ENCODE results near the gene REPS2. TPM values are rescaled to one million over a fixed set of nuclear protein-coding genes. Genes with fewer than 3 reads are reported as not detected.

Gene REPS2
- total RNA-seq, 1 donor from 2014 or later, result 1.5 TPM

DNA sequence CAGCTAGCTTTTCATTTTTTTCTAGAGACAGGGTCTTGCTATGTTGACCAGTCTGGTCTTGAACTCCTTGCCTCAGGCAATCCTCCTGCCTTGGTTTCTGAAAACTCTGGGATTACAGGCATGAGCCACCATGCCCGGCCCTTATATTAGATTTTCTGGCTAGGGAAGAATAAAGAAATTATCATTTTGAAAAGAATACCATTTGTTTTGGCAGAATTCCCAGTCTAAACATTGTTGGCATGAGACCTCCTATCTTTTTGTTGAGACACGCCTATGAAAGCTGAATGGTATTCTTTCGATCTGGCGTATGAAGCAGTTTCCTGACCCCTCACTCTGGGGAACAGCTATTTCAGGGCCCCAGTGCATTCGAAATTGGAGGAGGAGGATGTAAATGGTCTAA lies 107.0 kb downstream of the REPS2 start:
- Mint-ChIP-seq H3K27me3 (ENCODE audit: unreplicated experiment) (peaks cover 13% of the 10 kb centered on the region), H3K27ac (ENCODE audit: unreplicated experiment) (no peak overlapping the region), H3K36me3 (ENCODE audit: unreplicated experiment) (no peaks in the 10 kb centered on the region), H3K9me3 (ENCODE audit: unreplicated experiment) (no peaks in the 10 kb centered on the region), H3K4me3 (ENCODE audit: unreplicated experiment) (no peak overlapping the region), H3K4me1 (ENCODE audit: unreplicated experiment) (peaks cover 4% of the 10 kb centered on the region)
- DNase-seq (ENCODE audit: extremely low spot score, unreplicated experiment), result no peak
- TF ChIP-seq, protein P1, sequence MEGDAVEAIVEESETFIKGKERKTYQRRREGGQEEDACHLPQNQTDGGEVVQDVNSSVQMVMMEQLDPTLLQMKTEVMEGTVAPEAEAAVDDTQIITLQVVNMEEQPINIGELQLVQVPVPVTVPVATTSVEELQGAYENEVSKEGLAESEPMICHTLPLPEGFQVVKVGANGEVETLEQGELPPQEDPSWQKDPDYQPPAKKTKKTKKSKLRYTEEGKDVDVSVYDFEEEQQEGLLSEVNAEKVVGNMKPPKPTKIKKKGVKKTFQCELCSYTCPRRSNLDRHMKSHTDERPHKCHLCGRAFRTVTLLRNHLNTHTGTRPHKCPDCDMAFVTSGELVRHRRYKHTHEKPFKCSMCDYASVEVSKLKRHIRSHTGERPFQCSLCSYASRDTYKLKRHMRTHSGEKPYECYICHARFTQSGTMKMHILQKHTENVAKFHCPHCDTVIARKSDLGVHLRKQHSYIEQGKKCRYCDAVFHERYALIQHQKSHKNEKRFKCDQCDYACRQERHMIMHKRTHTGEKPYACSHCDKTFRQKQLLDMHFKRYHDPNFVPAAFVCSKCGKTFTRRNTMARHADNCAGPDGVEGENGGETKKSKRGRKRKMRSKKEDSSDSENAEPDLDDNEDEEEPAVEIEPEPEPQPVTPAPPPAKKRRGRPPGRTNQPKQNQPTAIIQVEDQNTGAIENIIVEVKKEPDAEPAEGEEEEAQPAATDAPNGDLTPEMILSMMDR (IDR thresholded peaks at IDR 0.05), result no peak

DNA sequence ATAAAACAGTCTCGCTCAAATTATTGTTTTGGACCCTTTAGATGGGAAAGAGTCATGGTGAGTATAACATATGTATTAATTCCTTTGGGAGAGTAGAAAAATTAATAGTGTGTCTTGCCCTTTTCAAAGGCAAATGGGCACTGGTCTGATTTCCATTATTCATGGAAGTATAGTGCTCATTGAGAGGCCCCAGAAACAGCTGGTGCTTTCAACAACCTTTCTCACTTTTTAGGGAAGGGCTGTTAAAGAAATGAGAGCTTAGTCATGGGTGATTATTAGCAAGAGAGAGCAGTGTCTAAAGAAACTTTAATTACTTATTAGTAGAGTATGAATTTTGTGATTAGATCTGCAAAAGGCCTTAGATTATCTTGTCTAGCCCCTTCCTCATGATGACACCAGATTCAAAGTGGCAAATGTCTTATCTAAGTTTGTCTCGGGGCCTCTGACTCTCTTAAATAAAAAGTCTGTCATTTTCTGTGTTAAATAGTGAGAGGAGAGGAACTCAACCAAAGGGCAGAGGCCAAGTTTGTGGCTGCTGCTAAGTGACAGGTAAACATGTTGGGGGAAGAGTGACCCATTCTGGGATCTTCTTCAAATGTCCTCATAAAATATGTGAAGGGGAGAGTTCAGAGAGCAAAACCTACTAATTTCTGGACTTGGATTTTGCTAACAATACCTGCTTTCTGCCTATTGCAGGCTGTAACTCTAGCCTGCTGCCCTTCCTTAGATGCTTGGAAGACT lies 110.6 kb downstream of the REPS2 start:
- peaks cover 6% of the 10 kb centered on the region for H3K27me3 Mint-ChIP-seq (ENCODE audit: unreplicated experiment)
- H3K9me3 Mint-ChIP-seq (ENCODE audit: unreplicated experiment), result no peaks in the 10 kb centered on the region
- H3K4me1 Mint-ChIP-seq (ENCODE audit: unreplicated experiment), result peaks cover 4% of the 10 kb centered on the region

DNA sequence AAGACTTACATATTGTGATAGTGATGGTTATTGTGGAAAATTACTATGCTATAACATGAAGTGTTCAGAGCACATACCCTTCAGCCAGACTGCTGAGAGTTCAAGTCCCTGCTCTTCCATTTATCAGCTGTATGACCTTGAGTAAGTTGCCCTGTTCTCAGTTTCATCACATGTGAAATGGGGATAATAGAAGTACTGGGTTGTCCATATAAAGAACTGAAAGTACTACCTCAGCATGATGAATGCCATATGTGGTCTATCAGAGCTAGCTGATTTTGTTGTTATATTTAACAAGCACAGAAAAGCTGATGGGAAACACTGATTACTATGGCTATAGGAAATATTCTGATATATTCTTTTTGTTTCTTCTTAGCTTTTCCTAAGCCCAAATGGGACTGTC lies 115.6 kb downstream of the REPS2 start:
- H3K4me3 Mint-ChIP-seq (ENCODE audit: unreplicated experiment), result no peak overlapping the region
- H3K27me3 Mint-ChIP-seq (ENCODE audit: unreplicated experiment), result no peaks in the 10 kb centered on the region
- H3K9me3 Mint-ChIP-seq (ENCODE audit: unreplicated experiment), result no peaks in the 10 kb centered on the region
- TF ChIP-seq, protein P1 (IDR thresholded peaks at IDR 0.05), result no peak
- no peaks in the 10 kb centered on the region for H3K36me3 Mint-ChIP-seq (ENCODE audit: unreplicated experiment)
- H3K27ac Mint-ChIP-seq (ENCODE audit: unreplicated experiment), result no peak overlapping the region
- H3K4me1 Mint-ChIP-seq (ENCODE audit: unreplicated experiment), result no peaks in the 10 kb centered on the region
- DNase-seq (ENCODE audit: extremely low spot score, unreplicated experiment), result no peak

More for the DNA sequence above, 110.6 kb downstream of the REPS2 start:
- Mint-ChIP-seq H3K4me3 (ENCODE audit: unreplicated experiment) (no peak overlapping the region), H3K27ac (ENCODE audit: unreplicated experiment) (no peak overlapping the region), H3K36me3 (ENCODE audit: unreplicated experiment) (no peaks in the 10 kb centered on the region)
- no peak for DNase-seq (ENCODE audit: extremely low spot score, unreplicated experiment)
- TF ChIP-seq, protein P1 (IDR thresholded peaks at IDR 0.05), result no peak

DNA sequence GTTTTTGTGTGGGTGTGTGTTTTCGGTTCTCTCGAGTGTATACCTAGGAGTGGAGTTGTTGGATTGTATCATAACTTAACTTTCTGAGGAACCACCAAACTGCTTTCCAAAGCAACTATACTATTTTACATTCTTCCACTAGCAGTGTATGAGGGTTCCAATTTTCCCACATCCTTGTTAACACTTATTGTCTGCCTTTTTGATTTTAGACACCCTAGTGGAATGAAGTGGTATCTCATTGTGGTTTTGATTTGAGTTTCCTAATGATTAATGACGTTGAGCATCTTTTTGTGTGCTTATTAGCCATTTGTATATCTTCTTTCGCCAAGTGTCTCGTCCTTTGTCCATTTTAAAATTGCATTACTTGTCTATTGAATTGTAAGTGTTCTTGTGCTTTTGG lies 118.6 kb downstream of the REPS2 start:
- TF ChIP-seq, protein P1 (IDR thresholded peaks at IDR 0.05), result no peak
- Mint-ChIP-seq H3K27me3 (ENCODE audit: unreplicated experiment) (peaks cover 2% of the 10 kb centered on the region), H3K36me3 (ENCODE audit: unreplicated experiment) (no peaks in the 10 kb centered on the region), H3K27ac (ENCODE audit: unreplicated experiment) (no peak overlapping the region), H3K4me1 (ENCODE audit: unreplicated experiment) (no peaks in the 10 kb centered on the region), H3K4me3 (ENCODE audit: unreplicated experiment) (no peak overlapping the region), H3K9me3 (ENCODE audit: unreplicated experiment) (no peaks in the 10 kb centered on the region)
- DNase-seq (ENCODE audit: extremely low spot score, unreplicated experiment), result no peak

DNA sequence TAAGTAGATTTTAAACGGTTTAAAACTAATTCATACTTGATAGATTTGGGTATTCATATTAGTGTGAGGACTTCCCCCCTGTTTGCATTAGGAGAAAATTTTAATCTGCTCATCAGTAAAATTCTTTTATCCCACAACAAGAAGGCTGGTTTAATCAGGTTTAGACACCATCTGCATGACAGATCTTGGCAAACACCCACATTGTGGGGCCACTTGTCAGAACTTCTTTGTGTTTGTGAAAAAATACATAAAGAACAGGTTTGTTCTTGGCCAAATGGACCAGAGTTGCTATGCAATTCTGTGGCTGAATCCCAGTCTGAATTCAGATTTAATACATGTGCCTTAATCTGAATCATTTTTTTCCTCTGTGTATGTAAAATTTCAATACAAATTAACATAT lies 121.1 kb downstream of the REPS2 start:
- H3K36me3 Mint-ChIP-seq (ENCODE audit: unreplicated experiment), result no peaks in the 10 kb centered on the region
- no peaks in the 10 kb centered on the region for H3K9me3 Mint-ChIP-seq (ENCODE audit: unreplicated experiment)
- H3K27ac Mint-ChIP-seq (ENCODE audit: unreplicated experiment), result no peak overlapping the region
- no peaks in the 10 kb centered on the region for H3K4me1 Mint-ChIP-seq (ENCODE audit: unreplicated experiment)
- peaks cover 8% of the 10 kb centered on the region for H3K27me3 Mint-ChIP-seq (ENCODE audit: unreplicated experiment)
- no peak for DNase-seq (ENCODE audit: extremely low spot score, unreplicated experiment)
- TF ChIP-seq, protein P1 (IDR thresholded peaks at IDR 0.05), result no peak
- no peak overlapping the region for H3K4me3 Mint-ChIP-seq (ENCODE audit: unreplicated experiment)

Data from osteocyte (in vitro differentiated cells).